Omental fat pad (tissue), 4 donors: ENCODE results near the gene RBM38. TPM values are rescaled to one million over a fixed set of nuclear protein-coding genes. Genes with fewer than 3 reads are reported as not detected.
"Not testable (repeated sequence)": the region's sequence is repeated elsewhere in the genome, so short reads cannot be mapped to it uniquely, and the experiment has no call there.

Experiments
- ATAC-seq: fragments of 150-250 bp; one replicate; pipeline ENCODE4 v1.9.1; 2016; ENCODE audit warnings: mild to moderate bottlenecking, moderate library complexity; ENCODE audit not compliant: low FRiP score
- DNase-seq: peaks from one replicate; pipeline ENCODE4 v3.0.0-alpha.2; 2019; ENCODE audit warnings: low spot score
- total RNA-seq, 4 donors: library from RNA; depleted of rRNA; stranded (reverse); fragments of >200 nt; gene quantifications; one replicate each; pipeline ENCODE4 v1.1.0, GENCODE V29; 2016
- TF ChIP-seq, protein P1 (sequence below), 3 donors: fragments of 450-650 bp; IDR thresholded peaks; one replicate each; pipeline ENCODE4 v1.5.1; 2016 to 2017; ENCODE audit warnings: antibody characterized with exemption in 3 of 3, mild to moderate bottlenecking in 3 of 3, moderate library complexity in 2 of 3

RBM38 gene
- total RNA-seq, 4 donors from 2014 or later, result 4.6 to 18.0 (median 10.6) TPM

DNA sequence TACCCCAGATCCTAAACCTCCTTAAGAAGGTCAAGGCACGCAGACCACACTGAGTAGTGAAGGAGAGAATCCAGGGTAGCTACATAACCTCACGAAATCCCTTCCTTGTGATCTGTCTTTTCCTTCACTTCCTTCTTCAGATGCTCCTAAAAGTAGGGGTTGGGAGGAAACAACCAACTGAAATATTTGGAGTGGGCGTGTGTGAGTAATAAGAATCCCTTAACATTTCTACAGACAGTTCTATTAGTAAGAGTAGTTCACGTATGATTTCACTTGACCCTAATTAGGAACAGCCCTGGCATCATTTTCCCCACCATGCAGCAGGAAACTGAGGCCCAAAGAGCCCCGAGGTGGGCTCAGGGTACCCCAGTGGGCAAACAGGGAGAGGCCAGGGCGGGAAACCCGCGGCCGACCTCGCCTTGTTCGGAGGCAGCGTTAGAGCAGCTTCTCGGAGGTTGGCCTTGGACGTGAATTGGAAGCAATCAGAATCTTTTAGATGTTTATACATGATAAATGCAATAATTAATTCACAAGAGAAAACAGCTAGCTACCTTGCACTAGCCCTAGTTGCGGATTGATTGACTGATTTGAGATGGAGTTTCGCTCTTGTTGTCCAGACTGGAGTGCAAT is 41.0 kb upstream of the RBM38 start:
- DNase-seq (no peak), ATAC-seq (no peak)
- TF ChIP-seq, protein P1, sequence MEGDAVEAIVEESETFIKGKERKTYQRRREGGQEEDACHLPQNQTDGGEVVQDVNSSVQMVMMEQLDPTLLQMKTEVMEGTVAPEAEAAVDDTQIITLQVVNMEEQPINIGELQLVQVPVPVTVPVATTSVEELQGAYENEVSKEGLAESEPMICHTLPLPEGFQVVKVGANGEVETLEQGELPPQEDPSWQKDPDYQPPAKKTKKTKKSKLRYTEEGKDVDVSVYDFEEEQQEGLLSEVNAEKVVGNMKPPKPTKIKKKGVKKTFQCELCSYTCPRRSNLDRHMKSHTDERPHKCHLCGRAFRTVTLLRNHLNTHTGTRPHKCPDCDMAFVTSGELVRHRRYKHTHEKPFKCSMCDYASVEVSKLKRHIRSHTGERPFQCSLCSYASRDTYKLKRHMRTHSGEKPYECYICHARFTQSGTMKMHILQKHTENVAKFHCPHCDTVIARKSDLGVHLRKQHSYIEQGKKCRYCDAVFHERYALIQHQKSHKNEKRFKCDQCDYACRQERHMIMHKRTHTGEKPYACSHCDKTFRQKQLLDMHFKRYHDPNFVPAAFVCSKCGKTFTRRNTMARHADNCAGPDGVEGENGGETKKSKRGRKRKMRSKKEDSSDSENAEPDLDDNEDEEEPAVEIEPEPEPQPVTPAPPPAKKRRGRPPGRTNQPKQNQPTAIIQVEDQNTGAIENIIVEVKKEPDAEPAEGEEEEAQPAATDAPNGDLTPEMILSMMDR (IDR thresholded peaks at IDR 0.05), result no peak

GRCh38 chr20:57350726-57351041 is 40.5 kb upstream of the RBM38 start:
- not testable (repeated sequence) for DNase-seq, ATAC-seq

DNA sequence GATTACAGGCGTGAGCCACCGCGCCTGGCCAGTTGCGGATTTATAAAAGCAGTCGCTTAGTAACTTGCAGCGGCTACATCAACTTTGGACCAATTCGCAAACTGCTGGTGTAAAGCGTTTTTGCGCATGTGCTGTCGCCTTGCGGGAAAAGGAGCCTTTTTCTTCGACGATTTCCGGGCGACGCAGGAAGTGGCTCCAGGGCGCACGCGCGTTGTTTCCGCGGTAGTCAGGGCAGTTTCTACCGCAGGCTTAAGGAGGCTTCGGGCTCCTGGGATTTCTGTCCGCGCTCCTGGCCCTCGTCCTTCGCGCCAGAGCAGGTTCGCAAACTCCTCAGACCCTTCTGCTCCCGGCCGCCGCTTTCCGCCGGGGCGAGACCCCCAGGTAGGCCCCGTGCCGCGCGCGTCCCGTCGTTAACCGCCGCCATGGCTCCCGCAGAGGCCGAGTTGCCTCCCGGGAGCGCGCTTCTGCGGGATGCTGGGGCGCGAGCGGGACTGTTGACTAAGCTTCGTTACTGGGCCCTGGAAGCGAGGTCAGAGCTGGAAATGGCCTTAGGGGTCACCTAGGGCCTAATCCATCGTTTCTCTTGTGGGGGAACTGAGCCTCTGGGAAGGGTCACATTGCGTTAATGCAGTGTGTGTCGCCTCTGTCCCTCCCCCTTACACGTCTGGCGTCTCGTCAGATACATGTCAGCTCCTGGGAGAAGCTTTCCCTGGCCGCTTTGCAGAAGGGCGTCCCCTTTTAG is 40.0 kb upstream of the RBM38 start, which contains the start of gene RAE1:
Gene RAE1, plus strand, starts transcription at position 214 of the 742 bp plus-strand sequence. CDS start 2,784 bp downstream, outside the sequence.
- TF ChIP-seq, protein P1 (IDR thresholded peaks at IDR 0.05), result no peak
- ATAC-seq (peak; percentile 70), DNase-seq (peak; percentile 75)

GRCh38 chr20:57352305-57352704 is 38.9 kb upstream of the RBM38 start:
- no peak for DNase-seq
- ATAC-seq, result no peak
- TF ChIP-seq, protein P1 (IDR thresholded peaks at IDR 0.05), result no peak

DNA sequence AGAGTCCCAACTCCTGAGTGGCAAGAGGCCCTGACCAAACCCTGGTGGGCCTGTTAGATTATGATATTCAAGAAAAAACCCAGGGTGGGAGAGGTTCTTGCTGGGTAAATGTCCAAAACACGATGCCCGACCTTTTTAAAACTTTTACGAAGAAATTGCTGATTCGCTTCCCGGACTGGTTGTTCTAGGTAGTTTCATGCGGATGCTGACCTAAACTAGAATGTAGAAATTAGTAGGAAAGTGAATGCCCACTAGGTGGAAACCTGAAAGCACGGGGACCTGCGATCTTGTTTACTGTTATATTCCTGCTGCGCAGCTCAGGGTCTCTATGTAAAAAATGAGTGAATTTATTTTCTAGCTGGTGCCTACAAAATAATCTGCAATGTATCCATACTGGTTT is 37.8 kb upstream of the RBM38 start:
- DNase-seq, result no peak
- TF ChIP-seq, protein P1 (IDR thresholded peaks at IDR 0.05), result no peak

GRCh38 chr20:57361517-57361916 is 29.7 kb upstream of the RBM38 start:
- DNase-seq (no peak), ATAC-seq (peak; percentile 39)
- TF ChIP-seq, protein P1 (IDR thresholded peaks at IDR 0.05), result no peak

More for the DNA sequence above, 37.8 kb upstream of the RBM38 start:
- ATAC-seq, result no peak

DNA sequence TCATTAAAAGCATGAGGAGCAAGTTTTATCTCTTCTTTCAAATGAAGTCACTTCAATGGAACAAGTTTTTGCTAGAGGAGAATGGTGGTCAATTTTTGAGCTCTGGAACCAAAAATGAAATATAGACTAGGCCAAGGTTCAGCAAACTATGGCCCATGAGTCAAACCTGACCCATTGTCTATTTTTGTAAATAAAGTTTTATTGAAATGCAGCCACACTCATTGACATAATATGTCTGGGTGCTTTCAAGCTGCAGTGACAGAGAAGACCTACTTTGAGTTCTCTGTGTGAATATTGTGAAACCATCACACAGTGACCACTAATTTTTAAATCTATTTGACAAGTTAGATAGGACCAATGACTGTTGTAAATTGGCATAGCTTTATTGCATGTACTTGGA is 26.7 kb upstream of the RBM38 start:
- DNase-seq (no peak), ATAC-seq (no peak)
- TF ChIP-seq, protein P1 (IDR thresholded peaks at IDR 0.05), result no peak
